WTC11 (cell line): Measurements from ENCODE around the gene HOXD1. TPM values are rescaled to one million over a fixed set of nuclear protein-coding genes. Genes with fewer than 3 reads are reported as not detected.

ENCODE experiments used
- ATAC-seq: fragments of 200-7000 bp; cut with Tn5 transposase; 2 replicates; pipeline ENCODE4 v1.10.0; 2021; ENCODE audit warnings: mild to moderate bottlenecking, moderate library complexity
- CTCF ChIA-PET: fragments of 300-600 bp; sonication (Branson Sonifier 250); formaldehyde crosslinking; loops from one replicate; lab custom pipeline; 2021; ENCODE audit warnings: antibody characterized with exemption; lab: Charles Lee
- POLR2A ChIA-PET: fragments of 350-600 bp; sonication (Branson Sonifier 250); formaldehyde crosslinking; loops from one replicate; lab custom pipeline; 2021; ENCODE audit warnings: antibody characterized with exemption; lab: Charles Lee
- DNase-seq: peaks from one replicate; pipeline ENCODE4 v3.0.0; 2021; ENCODE audit warnings: low spot score
- H3K27ac Mint-ChIP-seq: 2 replicates; pipeline ENCODE4 v1.8.0; 2021; ENCODE audit warnings: mixed read lengths
- H3K27me3 Mint-ChIP-seq: 2 replicates; pipeline ENCODE4 v1.8.0; 2021; ENCODE audit warnings: low read depth, mild to moderate bottlenecking, moderate library complexity, mixed read lengths
- H3K36me3 Mint-ChIP-seq: 2 replicates; pipeline ENCODE4 v1.8.0; 2021; ENCODE audit warnings: mixed read lengths
- H3K4me1 Mint-ChIP-seq: 2 replicates; pipeline ENCODE4 v1.8.0; 2022; ENCODE audit warnings: mixed read lengths
- H3K4me3 Mint-ChIP-seq: 2 replicates; pipeline ENCODE4 v1.8.0; 2021; ENCODE audit warnings: mild to moderate bottlenecking, moderate library complexity, mixed read lengths
- H3K9me3 Mint-ChIP-seq: 2 replicates; pipeline ENCODE4 v1.8.0; 2021; ENCODE audit warnings: mixed read lengths
- AFF4 ChIP-seq: sonication (generic); formaldehyde crosslinking; IDR thresholded peaks from 2 replicates; pipeline ENCODE4 v1.8.1; 2023; ENCODE audit warnings: mild to moderate bottlenecking, missing genetic modification reagents, borderline replicate concordance
- ATF2 ChIP-seq: sonication (generic); formaldehyde crosslinking; IDR thresholded peaks from 2 replicates; pipeline ENCODE4 v1.8.1; 2022; ENCODE audit warnings: low read depth, missing genetic modification reagents, borderline replicate concordance
- CTCF ChIP-seq: fragments of 200-600 bp; IDR thresholded peaks from 2 replicates; pipeline ENCODE4 v1.8.0; 2022; ENCODE audit warnings: antibody characterized with exemption
- E2F5 ChIP-seq: sonication (generic); formaldehyde crosslinking; IDR thresholded peaks from 2 replicates; pipeline ENCODE4 v1.8.1; 2022; ENCODE audit warnings: mild to moderate bottlenecking, moderate library complexity, missing genetic modification reagents
- ERG ChIP-seq: fragments of 250-450 bp; sonication (Bioruptor Pico); IDR thresholded peaks from 2 replicates; pipeline ENCODE4 v1.8.0; 2021; ENCODE audit warnings: mild to moderate bottlenecking
- KAT7 ChIP-seq: sonication (generic); formaldehyde crosslinking; IDR thresholded peaks from 2 replicates; pipeline ENCODE4 v1.8.1; 2023; ENCODE audit warnings: missing genetic modification reagents, mild to moderate bottlenecking, borderline replicate concordance
- OVOL2 ChIP-seq: fragments of 250-450 bp; sonication (Bioruptor Pico); IDR thresholded peaks from 2 replicates; pipeline ENCODE4 v1.9.0; 2021; ENCODE audit warnings: mild to moderate bottlenecking, borderline replicate concordance
- USF1 ChIP-seq: sonication (generic); formaldehyde crosslinking; IDR thresholded peaks from 2 replicates; pipeline ENCODE4 v1.8.0; 2022; ENCODE audit warnings: mild to moderate bottlenecking, missing genetic modification reagents
- USF2 ChIP-seq: sonication (generic); formaldehyde crosslinking; IDR thresholded peaks from 2 replicates; pipeline ENCODE4 v1.8.1; 2023; ENCODE audit warnings: mild to moderate bottlenecking, missing genetic modification reagents, moderate library complexity
- ZNF232 ChIP-seq: sonication (generic); formaldehyde crosslinking; IDR thresholded peaks from 2 replicates; pipeline ENCODE4 v1.8.0; 2022; ENCODE audit warnings: mild to moderate bottlenecking, missing genetic modification reagents
- ZNF532 ChIP-seq: fragments of 250-450 bp; sonication (Bioruptor Pico); IDR thresholded peaks from 2 replicates; pipeline ENCODE4 v1.9.0; 2021; ENCODE audit warnings: mild to moderate bottlenecking, borderline replicate concordance
- total RNA-seq: library from RNA; stranded (reverse); gene quantifications from 3 replicates; pipeline ENCODE4 v1.2.3, GENCODE V29; 2021

The HOXD1 gene
- total RNA-seq, 1 experiment from 2014 or later = 0.22 TPM

GRCh38 chr2:176159663-176160250, 28.7 kb upstream of the HOXD1 start (continued):
- TF ChIP-seq AFF4 (CRISPR knock-in tag) = no peak
- TF ChIP-seq OVOL2 (CRISPR knock-in tag) = no peak
- no peak for TF ChIP-seq E2F5

- ChIA-PET POLR2A (interaction anchor here (1.0 to 1.5 kb wide), 2 partner anchors 11 to 16 kb away, joined by 3 to 7 read pairs; no protein-coding TSS in a partner anchor), CTCF (interaction anchor here (0.9 to 1.5 kb wide), 7 partner anchors 19 to 394 kb away, joined by 3 to 8 read pairs (median 3); no protein-coding TSS in a partner anchor)
- DNase-seq (no peak), ATAC-seq (peak; percentile 5)
- Mint-ChIP-seq H3K27ac (no peak overlapping the region), H3K4me3 (peak overlapping the region; percentile 22), H3K36me3 (peaks cover 2% of the 10 kb centered on the region; the same call in 1 of the 2 replicates), H3K27me3 (peaks cover 100% of the 10 kb centered on the region), H3K4me1 (peaks cover 39% of the 10 kb centered on the region), H3K9me3 (no peaks in the 10 kb centered on the region)
- TF ChIP-seq ERG (CRISPR knock-in tag) = no peak
- peak; percentile 61 for TF ChIP-seq USF2 (CRISPR knock-in tag)
- peak; percentile 30; the same call in 1 of the 2 replicates for TF ChIP-seq USF1 (CRISPR knock-in tag)
These were observed 28.1 kb upstream of the HOXD1 start for GRCh38 chr2:176160251-176160985.

GRCh38 chr2:176160986-176161824, 27.3 kb upstream of the HOXD1 start:
- DNase-seq = no peak
- Mint-ChIP-seq H3K9me3 (no peaks in the 10 kb centered on the region), H3K27ac (no peak overlapping the region), H3K4me1 (peaks cover 38% of the 10 kb centered on the region), H3K4me3 (no peak overlapping the region), H3K27me3 (peaks cover 100% of the 10 kb centered on the region), H3K36me3 (peaks cover 2% of the 10 kb centered on the region; the same call in 1 of the 2 replicates)
- no peak for ATAC-seq
- ChIA-PET POLR2A (interaction anchor here (1.0 to 1.5 kb wide), 2 partner anchors 10 to 15 kb away, joined by 3 to 7 read pairs; no protein-coding TSS in a partner anchor), CTCF (interaction anchor here (1.1 to 2.1 kb wide), 5 partner anchors 11 to 294 kb away, joined by 3 to 11 read pairs (median 5); no protein-coding TSS in a partner anchor)
- TF ChIP-seq ZNF532 (CRISPR knock-in tag) (no peak), ATF2 (CRISPR knock-in tag) (no peak), ZNF232 (CRISPR knock-in tag) (no peak), KAT7 (CRISPR knock-in tag) (no peak), CTCF (no peak)
